ENCODE measurements around the gene YARS1.
"Not testable (repeated sequence)": the region's sequence is repeated elsewhere in the genome, so short reads cannot be mapped to it uniquely, and the experiment has no call there.

GRCh38 chr1:32795763-32796162, 21.4 kb downstream of the YARS1 start:
- TF ChIP-seq POLR2AphosphoS5 (IDR thresholded peaks at IDR 0.05; ENCODE audit: low read depth, low read length); REST (IDR thresholded peaks at IDR 0.05; ENCODE audit: insufficient read depth in 1 of 2, low read depth in 2 of 2, low read length in 1 of 2); CTCF (IDR thresholded peaks at IDR 0.05); TCF7L2 (IDR thresholded peaks at IDR 0.05; ENCODE audit: low read depth, low read length); SIN3A (IDR thresholded peaks at IDR 0.05; ENCODE audit: borderline replicate concordance, insufficient read depth, low read depth, low read length): not testable (repeated sequence)
